Fibroblast of lung (primary cell): ENCODE results near the gene JPH3. TPM values are rescaled to one million over a fixed set of nuclear protein-coding genes. Genes with fewer than 3 reads are reported as not detected.
A peak's percentile ranks its signal among the peaks of the same experiment; 100 is the strongest.

Source experiments
- DNase-seq, 2 donors: peaks; one replicate each; pipeline versions ENCODE4 v3.0.0 to v3.0.0-alpha.2; 2010; ENCODE audit warnings: low read depth in 2 of 2
- H2AFZ ChIP-seq: 2 replicates; pipeline ENCODE4 v1.5.1; 2012; ENCODE audit warnings: low read length, control low read depth, inconsistent platforms
- H3K27ac ChIP-seq: 2 replicates; pipeline ENCODE4 v1.5.1; 2011; ENCODE audit warnings: low read length, control low read depth; ENCODE audit not compliant: insufficient read depth
- H3K27me3 ChIP-seq: 2 replicates; pipeline ENCODE4 v1.5.1; 2011; ENCODE audit warnings: mild to moderate bottlenecking, low read length; ENCODE audit not compliant: control insufficient read depth, insufficient read depth
- H3K36me3 ChIP-seq: 2 replicates; pipeline ENCODE4 v1.5.1; 2011; ENCODE audit warnings: low read length; ENCODE audit not compliant: control insufficient read depth, insufficient read depth
- H3K4me1 ChIP-seq: 2 replicates; pipeline ENCODE4 v1.5.1; 2011; ENCODE audit warnings: low read length; ENCODE audit not compliant: control insufficient read depth, insufficient read depth; ENCODE audit errors: extremely low read depth
- H3K4me2 ChIP-seq: 2 replicates; pipeline ENCODE4 v1.5.1; 2011; ENCODE audit warnings: low read length, control low read depth; ENCODE audit not compliant: insufficient read depth; ENCODE audit errors: extremely low read depth
- H3K4me3 ChIP-seq, 4 experiments: fragments of 200-600 bp in 1 of 4; sonication (generic) in 1 of 4; replicated peaks in 1 of 4; 2 replicates each; pipeline ENCODE4 v1.5.1; 2011 to 2016; ENCODE audit warnings: low read length in 4 of 4, low read depth in 3 of 4, mild to moderate bottlenecking in 3 of 4, control low read depth in 2 of 4, inconsistent platforms in 1 of 4, mixed read lengths in 1 of 4; ENCODE audit not compliant: insufficient read depth in 1 of 4; ENCODE audit errors: control extremely low read depth in 1 of 4
- H3K79me2 ChIP-seq: 2 replicates; pipeline ENCODE4 v1.5.1; 2012; ENCODE audit warnings: mild to moderate bottlenecking, low read length, inconsistent platforms; ENCODE audit not compliant: control insufficient read depth, insufficient read depth
- H3K9ac ChIP-seq: 2 replicates; pipeline ENCODE4 v1.5.1; 2011; ENCODE audit warnings: mild to moderate bottlenecking, low read length, control low read depth; ENCODE audit not compliant: insufficient read depth
- H3K9me3 ChIP-seq: 2 replicates; pipeline ENCODE4 v1.5.1; 2012; ENCODE audit warnings: low read depth, low read length; ENCODE audit not compliant: control insufficient read depth, insufficient read depth
- H4K20me1 ChIP-seq: 2 replicates; pipeline ENCODE4 v1.5.1; 2011; ENCODE audit warnings: low read length; ENCODE audit not compliant: control insufficient read depth, insufficient read depth; ENCODE audit errors: extremely low read depth
- CTCF ChIP-seq, 2 donors: IDR thresholded peaks in 1 of 2; conservative IDR thresholded peaks in 1 of 2; 1 replicate in 1 of 2; 2 replicates in 1 of 2; pipeline ENCODE4 v1.5.1; 2011 to 2012; ENCODE audit warnings: low read length in 2 of 2, control low read depth in 1 of 2, inconsistent platforms in 1 of 2, low read depth in 1 of 2, mild to moderate bottlenecking in 1 of 2
- EZH2 ChIP-seq: IDR thresholded peaks from 2 replicates; pipeline ENCODE4 v1.5.1; 2012; ENCODE audit warnings: low read length, control low read depth, mild to moderate bottlenecking; ENCODE audit errors: missing control alignments
- polyA plus RNA-seq, 2 donors: library from polyadenylated mRNA; depleted of rRNA in 1 of 2; stranded (reverse) in 1 of 2; unstranded in 1 of 2; fragments of >200 nt; gene quantifications; 2 replicates each; pipeline ENCODE4 v1.2.1, GENCODE V29; 2011 to 2012; ENCODE audit warnings: missing spikeins in 1 of 2
- total RNA-seq: library from RNA; depleted of rRNA; stranded (reverse); fragments of >200 nt; gene quantifications from 2 replicates; pipeline ENCODE4 v1.2.1, GENCODE V29; 2014

The JPH3 gene
- total and polyA plus RNA-seq, 2 donors (not counting 1 experiment from before 2014, with no cell fraction given), result 0.01 TPM; not detected in 1

- peak in 1 of 2 donors; percentile 6 for DNase-seq
Measured at GRCh38 chr16:87687126-87687910, 85.0 kb downstream of the JPH3 start.

DNA sequence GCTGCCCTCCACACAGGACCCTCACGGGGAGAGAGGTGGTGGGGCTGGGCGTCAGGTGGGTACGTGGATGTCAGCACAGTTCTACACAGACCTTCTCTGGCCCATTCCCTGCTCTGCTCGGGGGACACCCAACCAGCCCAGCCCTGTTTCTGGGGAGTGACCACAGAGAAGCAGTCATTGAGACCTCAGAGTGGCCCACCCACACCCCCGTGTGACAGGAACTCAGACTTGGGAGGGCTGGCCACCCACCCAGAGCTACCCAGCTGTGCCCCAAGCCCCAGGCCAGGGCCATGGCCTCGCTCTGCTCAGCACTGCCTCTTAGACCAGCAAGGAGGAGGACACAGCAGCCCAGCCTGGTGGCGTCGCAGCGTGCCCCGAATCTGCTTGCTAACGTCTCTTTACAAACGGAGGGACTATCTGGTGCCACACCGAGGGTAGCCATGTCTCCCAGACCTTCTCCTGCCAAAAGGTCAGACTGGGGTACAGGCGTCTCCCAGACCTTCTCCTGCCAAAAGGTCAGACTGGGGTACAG, 85.8 kb downstream of the JPH3 start:
- no peak overlapping the region for H3K4me2 ChIP-seq
- DNase-seq, result no peak
- no peaks in the 10 kb centered on the region for H4K20me1 ChIP-seq
- no peaks in the 10 kb centered on the region for H3K79me2 ChIP-seq
- H3K27ac ChIP-seq, result no peak overlapping the region
- H3K4me3 ChIP-seq, result no peak overlapping the region
- no peaks in the 10 kb centered on the region for H3K9me3 ChIP-seq
- H3K4me1 ChIP-seq, result no peaks in the 10 kb centered on the region
- H3K9ac ChIP-seq, result no peak overlapping the region
- H3K27me3 ChIP-seq, result no peaks in the 10 kb centered on the region
- H2AFZ ChIP-seq, result no peak overlapping the region
- TF ChIP-seq EZH2 (no peak), CTCF (conservative IDR thresholded peaks at IDR 0.05 in 1 of 2, IDR thresholded peaks at IDR 0.05 in 1 of 2; ENCODE audit: low read depth in 1 of 2, low read length in 2 of 2) (no peak)
- H3K36me3 ChIP-seq, result no peaks in the 10 kb centered on the region

More at GRCh38 chr16:87687126-87687910, 85.0 kb downstream of the JPH3 start:
- H3K9ac ChIP-seq, result no peak overlapping the region
- H3K79me2 ChIP-seq, result no peaks in the 10 kb centered on the region
- H3K4me2 ChIP-seq, result no peak overlapping the region
- H3K36me3 ChIP-seq, result no peaks in the 10 kb centered on the region
- peaks cover under 1% of the 10 kb centered on the region for H3K4me1 ChIP-seq
- TF ChIP-seq EZH2, result no peak
- no peak for TF ChIP-seq CTCF (conservative IDR thresholded peaks at IDR 0.05 in 1 of 2, IDR thresholded peaks at IDR 0.05 in 1 of 2; ENCODE audit: low read depth in 1 of 2, low read length in 2 of 2)
- H3K9me3 ChIP-seq, result no peaks in the 10 kb centered on the region
- H3K4me3 ChIP-seq, result no peak overlapping the region
- no peaks in the 10 kb centered on the region for H3K27me3 ChIP-seq
- no peak overlapping the region for H3K27ac ChIP-seq
- no peaks in the 10 kb centered on the region for H4K20me1 ChIP-seq
- no peak overlapping the region for H2AFZ ChIP-seq

GRCh38 chr16:87688876-87689815, 86.8 kb downstream of the JPH3 start:
- TF ChIP-seq CTCF (conservative IDR thresholded peaks at IDR 0.05 in 1 of 2, IDR thresholded peaks at IDR 0.05 in 1 of 2; ENCODE audit: low read depth in 1 of 2, low read length in 2 of 2) (no peak), EZH2 (no peak)

More at GRCh38 chr16:87688876-87689815, 86.8 kb downstream of the JPH3 start:
- H3K79me2 ChIP-seq, result no peaks in the 10 kb centered on the region
- no peak for DNase-seq
- no peak overlapping the region for H3K9ac ChIP-seq
- H3K4me2 ChIP-seq, result no peak overlapping the region
- no peak overlapping the region for H3K4me3 ChIP-seq
- no peaks in the 10 kb centered on the region for H3K36me3 ChIP-seq
- H3K9me3 ChIP-seq, result no peaks in the 10 kb centered on the region
- no peak overlapping the region for H2AFZ ChIP-seq
- no peaks in the 10 kb centered on the region for H3K27me3 ChIP-seq
- no peaks in the 10 kb centered on the region for H3K4me1 ChIP-seq
- H3K27ac ChIP-seq, result no peak overlapping the region
- no peaks in the 10 kb centered on the region for H4K20me1 ChIP-seq
